ENCODE measurements around the gene VEZT. TPM values are rescaled to one million over a fixed set of nuclear protein-coding genes. Genes with fewer than 3 reads are reported as not detected.
A peak's percentile ranks its signal among the peaks of the same experiment; 100 is the strongest.

Gene VEZT
- total RNA-seq, 4 donors from 2014 or later, result 60.5 to 110 (median 73.5) TPM

DNA sequence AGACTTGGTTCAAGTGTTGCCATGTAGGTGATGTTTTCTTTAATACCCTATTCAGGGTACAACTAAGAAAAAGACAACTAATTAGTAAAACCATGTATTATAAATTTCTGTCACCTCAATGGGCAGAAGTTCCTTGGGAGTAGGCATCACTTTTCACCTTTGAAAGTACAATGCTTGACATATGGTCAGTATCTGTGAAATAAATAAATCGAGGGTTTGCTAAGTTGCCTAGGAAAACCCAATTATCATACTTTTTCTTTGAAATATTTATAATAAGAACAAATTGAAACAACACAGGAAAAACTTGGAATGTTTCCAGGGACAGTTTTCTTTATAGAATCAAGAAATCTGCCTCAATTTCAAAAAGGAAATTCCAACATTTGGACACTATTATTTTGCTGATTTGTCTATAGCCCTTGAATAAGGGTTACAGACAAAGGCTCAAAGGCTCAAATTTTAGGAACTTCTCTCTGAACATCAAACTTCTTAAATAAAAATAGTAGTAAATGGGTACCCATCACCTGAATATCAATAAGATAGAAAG lies 14.0 kb upstream of the VEZT start:
- Histone ChIP-seq H3K27me3 (no peaks in the 10 kb centered on the region), H3K36me3 (no peaks in the 10 kb centered on the region), H3K4me1 (peaks cover 0 to 54% (median 19%) of the 10 kb centered on the region in 4 donors), H3K27ac (peak overlapping the region in 3 of 4 donors; percentile 11 to 82 (median 81)), H3K4me3 (no peak overlapping the region), H3K9me3 (no peaks in the 10 kb centered on the region)
- WGBS, 2 donors, result 45 to 51% methylated on average over 1 of the region's 1 CpG
- no peak for DNase-seq (ENCODE audit: low spot score in 2 of 2)
- no peak for TF ChIP-seq EP300 (IDR thresholded peaks at IDR 0.05)
- TF ChIP-seq, protein P1, sequence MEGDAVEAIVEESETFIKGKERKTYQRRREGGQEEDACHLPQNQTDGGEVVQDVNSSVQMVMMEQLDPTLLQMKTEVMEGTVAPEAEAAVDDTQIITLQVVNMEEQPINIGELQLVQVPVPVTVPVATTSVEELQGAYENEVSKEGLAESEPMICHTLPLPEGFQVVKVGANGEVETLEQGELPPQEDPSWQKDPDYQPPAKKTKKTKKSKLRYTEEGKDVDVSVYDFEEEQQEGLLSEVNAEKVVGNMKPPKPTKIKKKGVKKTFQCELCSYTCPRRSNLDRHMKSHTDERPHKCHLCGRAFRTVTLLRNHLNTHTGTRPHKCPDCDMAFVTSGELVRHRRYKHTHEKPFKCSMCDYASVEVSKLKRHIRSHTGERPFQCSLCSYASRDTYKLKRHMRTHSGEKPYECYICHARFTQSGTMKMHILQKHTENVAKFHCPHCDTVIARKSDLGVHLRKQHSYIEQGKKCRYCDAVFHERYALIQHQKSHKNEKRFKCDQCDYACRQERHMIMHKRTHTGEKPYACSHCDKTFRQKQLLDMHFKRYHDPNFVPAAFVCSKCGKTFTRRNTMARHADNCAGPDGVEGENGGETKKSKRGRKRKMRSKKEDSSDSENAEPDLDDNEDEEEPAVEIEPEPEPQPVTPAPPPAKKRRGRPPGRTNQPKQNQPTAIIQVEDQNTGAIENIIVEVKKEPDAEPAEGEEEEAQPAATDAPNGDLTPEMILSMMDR (IDR thresholded peaks at IDR 0.05), result no peak
- no peak for TF ChIP-seq POLR2A (IDR thresholded peaks at IDR 0.05)

DNA sequence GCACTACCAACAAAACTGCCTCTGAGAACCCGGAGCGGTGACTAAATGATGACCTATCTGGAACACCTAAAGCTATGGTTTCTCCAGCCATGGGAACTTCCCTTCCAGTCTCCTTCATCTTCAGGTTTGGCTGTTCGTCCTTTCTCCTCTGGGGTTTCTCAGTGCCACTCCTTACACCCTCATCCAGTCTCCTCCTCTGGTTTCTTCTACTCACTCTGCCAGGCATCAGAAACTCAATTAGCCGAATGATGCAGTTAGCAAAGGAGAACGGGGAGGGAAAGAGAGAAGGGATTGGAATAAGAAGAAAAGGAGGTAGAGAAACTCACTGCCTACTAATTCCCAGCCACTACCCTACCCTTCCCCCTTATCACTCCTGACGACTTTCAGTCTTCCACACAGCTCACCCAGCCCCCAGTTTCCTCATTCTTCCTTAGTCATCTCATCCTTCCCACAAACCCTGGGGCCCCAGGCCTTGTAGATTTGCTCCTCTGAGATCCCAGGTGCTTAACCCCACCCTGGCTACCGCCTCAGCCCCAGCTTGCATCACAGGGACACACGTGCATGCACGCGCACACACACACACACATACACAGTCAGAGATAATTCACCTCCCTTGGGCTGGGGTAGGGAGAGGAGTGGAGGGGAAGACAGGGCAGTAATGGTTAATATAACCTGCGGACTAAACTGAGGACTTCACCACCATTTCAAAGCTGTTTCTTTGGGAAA lies 13.3 kb upstream of the VEZT start:
- Histone ChIP-seq H3K9me3 (no peaks in the 10 kb centered on the region), H3K4me3 (no peak overlapping the region), H3K36me3 (no peaks in the 10 kb centered on the region), H3K27me3 (no peaks in the 10 kb centered on the region), H3K27ac (peak overlapping the region; percentile 45 to 82 (median 68)), H3K4me1 (peaks cover 0 to 54% (median 19%) of the 10 kb centered on the region in 4 donors)
- DNase-seq (ENCODE audit: low spot score in 2 of 2), result peak in 1 of 2 donors; percentile 38
- TF ChIP-seq POLR2A (IDR thresholded peaks at IDR 0.05), result no peak
- TF ChIP-seq, protein P1 (IDR thresholded peaks at IDR 0.05), result no peak
- TF ChIP-seq EP300 (IDR thresholded peaks at IDR 0.05), result no peak
- 68% methylated on average over 11 of the region's 11 CpGs for WGBS, 2 donors

DNA sequence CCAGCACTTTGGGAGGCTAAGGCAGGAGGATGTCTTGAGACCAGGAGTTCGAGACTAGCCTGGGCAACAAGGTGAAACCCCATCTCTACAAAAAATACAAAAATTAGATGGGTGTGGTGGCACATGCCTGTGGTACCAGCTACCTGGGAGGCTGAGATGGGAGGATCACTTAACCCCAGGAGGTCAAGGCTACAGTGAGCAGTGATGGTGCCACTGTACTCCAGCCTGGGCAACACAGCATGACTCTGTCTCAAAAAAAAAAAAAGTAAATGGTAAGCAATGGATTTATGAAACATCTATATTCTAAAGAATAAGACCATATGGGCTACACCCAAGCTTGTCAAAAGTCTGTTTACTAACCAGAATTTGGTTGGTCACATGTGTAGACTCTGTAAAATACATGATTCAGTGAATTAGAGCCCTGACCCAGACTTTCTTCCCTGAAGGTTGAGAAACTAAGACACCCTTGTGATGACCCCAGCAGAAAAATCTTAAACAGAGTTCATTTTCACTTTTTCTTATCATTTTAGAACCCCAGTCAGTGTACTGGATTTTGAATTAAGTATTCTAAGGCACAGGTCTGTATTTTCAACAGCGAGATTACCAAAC lies 12.5 kb upstream of the VEZT start:
- WGBS, 2 donors, result 95% methylated on average over 2 of the region's 2 CpGs
- Histone ChIP-seq H3K9me3 (no peaks in the 10 kb centered on the region), H3K36me3 (no peaks in the 10 kb centered on the region), H3K4me1 (peaks cover 0 to 54% (median 19%) of the 10 kb centered on the region in 4 donors), H3K4me3 (no peak overlapping the region), H3K27ac (peak overlapping the region; percentile 12 to 82 (median 63)), H3K27me3 (no peaks in the 10 kb centered on the region)
- TF ChIP-seq, protein P1 (IDR thresholded peaks at IDR 0.05), result no peak
- TF ChIP-seq EP300 (IDR thresholded peaks at IDR 0.05) (no peak), POLR2A (IDR thresholded peaks at IDR 0.05) (no peak)
- DNase-seq (ENCODE audit: low spot score in 2 of 2), result no peak

DNA sequence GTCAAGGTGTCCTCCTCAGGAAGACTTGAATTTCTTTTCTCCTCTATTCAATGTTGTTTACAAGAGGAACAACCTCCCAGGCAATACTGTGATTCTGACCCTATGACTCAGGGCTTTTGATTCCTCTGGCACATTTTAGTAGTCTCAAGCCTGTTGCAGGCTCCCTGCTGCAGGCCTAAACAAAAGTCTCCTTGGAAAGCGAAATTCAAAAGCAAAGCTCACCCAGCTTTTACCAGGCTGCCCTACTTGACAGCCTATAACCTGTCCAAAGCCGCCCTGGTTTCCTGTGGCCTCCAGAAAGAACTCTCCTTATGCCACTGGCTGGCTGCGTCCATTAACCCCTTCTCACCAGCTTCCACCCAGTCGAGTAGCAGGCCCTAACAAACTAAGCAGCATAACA lies 11.9 kb upstream of the VEZT start:
- Histone ChIP-seq H3K27me3 (no peaks in the 10 kb centered on the region), H3K4me1 (peaks cover 0 to 52% (median 19%) of the 10 kb centered on the region in 4 donors), H3K4me3 (no peak overlapping the region), H3K36me3 (no peaks in the 10 kb centered on the region), H3K9me3 (no peaks in the 10 kb centered on the region), H3K27ac (peak overlapping the region; percentile 12 to 82 (median 63))
- peak in 1 of 2 donors; percentile 41 for DNase-seq (ENCODE audit: low spot score in 2 of 2)
- 45 to 58% methylated on average over 4 of the region's 4 CpGs for WGBS, 2 donors
- TF ChIP-seq EP300 (IDR thresholded peaks at IDR 0.05) (peak in 1 of 2 donors; percentile 45), POLR2A (IDR thresholded peaks at IDR 0.05) (no peak)

DNA sequence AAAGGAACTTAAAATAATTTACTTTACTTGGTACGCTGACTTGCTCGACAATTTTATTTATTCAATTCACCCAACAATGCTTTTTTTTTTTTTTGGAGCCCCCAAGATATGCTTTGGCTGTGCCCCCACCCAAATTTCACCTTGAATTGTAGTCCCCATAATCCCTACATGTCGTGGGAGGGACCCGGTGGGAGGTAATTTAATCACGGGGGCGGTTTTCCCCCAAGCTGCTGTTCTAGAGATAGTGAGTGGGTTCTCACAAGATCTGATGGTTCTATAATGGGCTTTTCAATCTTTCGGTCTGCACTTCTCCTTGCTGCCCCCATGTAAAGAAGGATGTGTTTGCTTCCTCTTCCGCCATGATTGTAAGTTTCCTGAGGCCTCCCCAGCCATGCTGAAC lies 10.7 kb upstream of the VEZT start:
- H3K4me1 ChIP-seq, result peaks cover 0 to 40% (median 19%) of the 10 kb centered on the region in 4 donors
- H3K36me3 ChIP-seq, result no peaks in the 10 kb centered on the region
- H3K9me3 ChIP-seq, result no peaks in the 10 kb centered on the region
- TF ChIP-seq, protein P1 (IDR thresholded peaks at IDR 0.05), result no peak
- TF ChIP-seq POLR2A (IDR thresholded peaks at IDR 0.05) (no peak), EP300 (IDR thresholded peaks at IDR 0.05) (no peak)
- peak overlapping the region in 2 of 4 donors; percentile 81 to 82 for H3K27ac ChIP-seq
- 93 to 96% methylated on average over 8 of the region's 8 CpGs for WGBS, 2 donors
- DNase-seq (ENCODE audit: low spot score in 2 of 2), result no peak
- H3K27me3 ChIP-seq, result no peaks in the 10 kb centered on the region
- H3K4me3 ChIP-seq, result no peak overlapping the region

All from tibial nerve (tissue), 4 donors.